Superior temporal gyrus (tissue), 1 donor: ENCODE results near the gene EYS.
"Not testable (repeated sequence)": the region's sequence is repeated elsewhere in the genome, so short reads cannot be mapped to it uniquely, and the experiment has no call there.

ENCODE experiments used
- DNase-seq: peaks from one replicate; pipeline ENCODE4 v3.0.0-alpha.2; 2016; ENCODE audit errors: extremely low spot score

Gene EYS

DNA sequence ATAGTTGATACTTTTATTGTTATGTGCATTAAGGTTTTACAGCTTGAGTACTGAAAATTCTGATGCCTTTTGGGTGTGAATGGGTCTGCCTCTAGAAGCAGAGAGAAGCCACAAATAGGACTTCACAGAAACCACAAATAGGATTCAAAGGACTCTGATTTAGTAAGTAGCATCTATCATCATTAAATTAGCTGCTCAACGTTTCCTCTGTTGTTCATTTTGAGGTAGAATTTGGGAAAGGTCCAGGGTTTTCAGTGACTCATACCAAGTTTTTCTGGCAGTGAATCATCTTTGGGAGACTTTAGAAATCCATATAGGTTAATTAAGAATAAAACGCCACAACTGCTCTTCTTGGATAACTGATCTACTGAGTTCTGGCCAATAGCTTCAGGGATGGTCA lies 1966.3 kb downstream of the EYS start:
- no peak for DNase-seq

DNA sequence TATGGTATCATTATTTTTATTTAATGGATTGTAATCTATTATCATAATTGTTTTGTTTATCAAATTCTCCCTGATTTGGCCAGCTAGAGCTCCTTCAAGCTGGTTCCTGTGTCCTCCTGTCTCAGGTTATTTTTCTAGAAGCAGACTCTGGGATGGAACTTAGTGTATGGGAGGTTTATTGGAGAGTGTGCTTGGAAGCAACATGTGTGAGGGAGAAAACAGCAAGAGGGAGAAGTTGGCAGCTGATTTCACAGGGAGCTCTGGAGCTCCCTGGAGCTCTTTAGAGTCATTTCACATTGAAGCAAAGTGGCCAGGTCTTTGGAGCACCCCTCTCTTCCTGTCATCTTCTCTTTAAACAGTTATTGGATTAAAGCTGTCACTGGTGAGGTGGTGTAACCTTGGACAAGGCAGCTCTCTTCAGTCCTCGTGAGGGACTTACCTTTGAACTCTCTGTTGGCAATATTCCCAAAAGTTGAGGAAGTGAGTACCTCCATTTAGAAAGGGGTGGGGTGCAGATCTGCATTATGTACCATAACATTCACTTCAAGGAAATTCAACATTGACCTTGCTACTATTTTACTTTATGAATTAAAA lies 1967.8 kb downstream of the EYS start:
- DNase-seq = no peak

DNA sequence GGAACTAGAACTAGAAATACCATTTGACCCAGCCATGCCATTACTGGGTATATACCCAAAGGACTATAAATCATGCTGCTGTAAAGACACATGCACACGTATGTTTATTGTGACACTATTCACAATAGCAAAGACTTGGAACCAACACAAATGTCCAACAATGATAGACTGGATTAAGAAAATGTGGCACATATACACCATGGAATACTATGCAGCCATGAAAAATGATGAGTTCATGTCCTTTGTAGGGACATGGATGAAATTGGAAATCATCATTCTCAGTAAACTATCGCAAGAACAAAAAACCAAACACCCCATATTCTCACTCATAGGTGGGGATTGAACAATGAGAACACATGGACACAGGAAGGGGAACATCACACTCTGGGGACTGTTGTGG lies 1968.8 kb downstream of the EYS start:
- DNase-seq = not testable (repeated sequence)

DNA sequence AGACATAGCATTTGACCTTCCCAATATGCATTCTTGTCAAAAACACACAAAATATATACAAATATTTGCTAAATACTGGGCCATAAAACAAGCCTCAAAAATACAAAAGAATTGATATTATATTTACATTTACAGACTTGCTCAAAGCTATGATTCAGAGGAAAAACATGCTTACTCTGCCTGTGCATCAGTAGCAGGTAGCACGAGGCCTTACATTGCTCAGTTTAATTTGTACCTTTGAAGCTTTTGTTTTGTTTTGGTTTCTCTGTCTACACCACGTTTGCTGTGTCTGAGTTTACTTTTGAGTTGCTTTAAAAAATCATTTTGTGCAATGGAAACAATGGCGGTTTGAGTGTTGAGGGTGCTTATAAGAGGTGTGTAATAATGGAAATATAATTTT lies 1972.1 kb downstream of the EYS start:
- DNase-seq = no peak

DNA sequence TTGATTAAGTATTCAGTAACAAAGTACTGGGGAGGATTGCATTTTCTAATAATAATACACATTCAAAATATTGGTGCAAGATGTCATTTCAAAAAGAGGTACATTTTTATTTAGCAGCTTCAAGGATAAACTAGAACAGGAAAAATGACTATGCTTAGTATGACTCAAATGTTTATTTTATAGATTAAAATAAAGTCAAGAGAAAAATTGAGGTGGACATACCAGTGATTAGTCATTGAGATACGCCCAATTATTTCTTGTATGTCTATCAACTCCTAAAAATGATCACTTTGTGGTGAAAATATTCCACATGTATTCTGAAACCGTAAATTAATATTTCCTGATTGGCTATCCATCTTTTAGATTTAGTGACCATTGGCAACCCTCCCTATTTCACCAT lies 1974.7 kb downstream of the EYS start:
- DNase-seq = no peak

DNA sequence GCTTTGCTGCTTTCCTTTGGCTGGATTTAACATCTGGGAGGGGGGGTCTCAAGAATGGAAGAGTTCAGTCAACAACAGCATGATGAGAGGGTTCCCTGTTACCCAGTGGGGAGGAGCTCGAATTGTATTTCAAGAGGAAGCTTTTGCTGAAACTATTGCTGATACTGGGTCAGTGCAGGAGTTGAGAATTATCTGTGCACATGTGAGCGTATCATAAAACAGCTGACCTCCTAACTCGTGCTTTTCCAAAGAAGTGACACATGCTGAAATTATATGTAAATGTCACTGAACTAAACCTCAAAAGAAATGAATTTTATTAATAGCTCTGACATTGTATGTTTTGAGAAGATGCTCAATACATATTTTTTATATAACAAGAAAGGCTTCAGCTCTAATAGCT lies 1975.1 kb downstream of the EYS start:
- no peak for DNase-seq

DNA sequence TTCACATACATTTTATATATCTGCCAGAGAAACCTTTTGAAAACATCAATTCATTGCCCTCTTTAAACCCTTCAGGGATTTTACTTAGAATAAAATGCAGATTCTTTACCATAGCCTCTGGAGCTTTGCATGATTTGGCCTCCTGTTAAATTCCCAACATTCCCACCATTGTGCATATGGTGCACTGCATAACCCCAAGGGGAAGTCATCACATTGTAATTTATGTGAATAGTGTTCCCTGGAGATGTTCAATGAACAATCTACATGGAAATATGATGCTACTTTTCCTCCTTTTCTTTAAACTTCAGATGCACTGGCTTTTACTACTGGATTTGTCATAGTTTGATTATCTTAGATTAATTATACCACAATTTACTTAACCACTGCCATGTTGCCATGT lies 1976.7 kb downstream of the EYS start:
- DNase-seq = no peak

DNA sequence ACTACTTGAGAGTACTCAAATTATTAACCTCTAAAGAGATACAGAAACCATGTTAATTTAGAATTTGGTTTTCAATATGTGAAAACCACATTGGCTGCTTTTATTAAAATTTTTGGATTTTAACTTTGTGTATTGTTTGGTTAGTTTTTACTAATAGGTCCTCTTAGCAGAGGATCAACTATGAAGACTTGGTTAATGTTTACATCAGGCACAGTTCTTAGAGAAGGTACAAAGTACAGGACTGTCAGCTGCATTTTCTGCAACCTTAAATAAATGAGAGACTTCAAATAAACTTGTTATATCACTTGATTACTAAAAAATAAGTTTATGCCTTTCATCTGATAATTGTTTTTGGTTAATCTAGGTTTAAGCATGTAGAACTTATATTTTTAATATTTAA lies 1982.3 kb downstream of the EYS start:
- DNase-seq = no peak

DNA sequence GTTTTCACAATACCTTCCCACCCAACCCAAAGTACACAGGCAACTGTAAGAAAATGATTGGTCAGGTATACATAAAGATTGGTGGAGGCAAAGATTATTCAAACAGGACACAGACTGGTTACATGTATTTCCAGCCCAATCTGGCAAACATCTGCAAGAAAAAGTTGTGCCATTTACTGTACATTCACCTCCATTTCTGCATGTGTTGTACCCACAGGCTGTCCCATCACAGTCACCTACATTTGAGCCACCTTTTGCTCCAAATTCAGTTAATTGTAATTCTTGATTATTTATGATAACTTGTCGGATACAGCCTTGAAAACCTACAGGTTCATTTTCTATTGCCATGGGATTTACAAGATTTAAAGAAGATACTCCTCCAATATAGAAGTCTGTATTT lies 1985.8 kb downstream of the EYS start:
- DNase-seq = no peak

DNA sequence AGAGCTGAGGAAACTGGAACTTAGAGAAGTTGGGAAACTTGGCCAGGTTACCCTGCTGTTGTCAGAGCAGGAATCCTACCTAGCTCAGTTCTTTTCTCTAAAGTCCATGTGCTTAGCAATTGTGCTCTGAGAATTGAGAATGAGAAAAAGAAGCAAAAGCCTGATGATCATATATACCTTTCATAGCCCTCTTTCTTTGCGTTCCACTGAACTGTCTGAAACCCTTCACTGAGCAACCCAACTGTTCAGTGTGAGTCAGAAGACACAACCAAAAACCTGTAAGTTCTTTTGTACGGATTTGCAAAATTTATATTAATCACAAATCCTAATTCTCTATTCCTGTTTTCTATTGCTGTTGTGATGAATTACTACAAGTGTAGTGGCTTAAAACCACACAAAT lies 1990.9 kb downstream of the EYS start:
- DNase-seq = no peak

DNA sequence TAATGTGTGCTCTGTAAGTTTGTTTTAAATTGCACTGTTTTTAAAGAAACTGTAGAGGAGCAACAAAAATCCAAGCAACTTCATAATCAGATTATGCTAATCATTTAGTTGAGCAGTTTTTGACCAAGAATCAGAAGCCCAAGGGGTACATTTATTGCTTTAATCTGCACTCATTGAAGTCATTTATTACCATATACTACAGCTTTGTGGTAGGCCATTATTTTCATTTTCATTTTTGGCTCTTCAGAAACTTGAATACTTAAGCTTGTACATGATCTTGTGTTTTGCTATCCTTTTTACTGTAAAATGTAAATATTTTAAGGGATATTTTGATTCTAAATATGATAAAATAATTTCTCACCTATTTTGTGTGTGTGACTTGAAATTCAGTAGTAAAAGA lies 1992.9 kb downstream of the EYS start:
- no peak for DNase-seq

DNA sequence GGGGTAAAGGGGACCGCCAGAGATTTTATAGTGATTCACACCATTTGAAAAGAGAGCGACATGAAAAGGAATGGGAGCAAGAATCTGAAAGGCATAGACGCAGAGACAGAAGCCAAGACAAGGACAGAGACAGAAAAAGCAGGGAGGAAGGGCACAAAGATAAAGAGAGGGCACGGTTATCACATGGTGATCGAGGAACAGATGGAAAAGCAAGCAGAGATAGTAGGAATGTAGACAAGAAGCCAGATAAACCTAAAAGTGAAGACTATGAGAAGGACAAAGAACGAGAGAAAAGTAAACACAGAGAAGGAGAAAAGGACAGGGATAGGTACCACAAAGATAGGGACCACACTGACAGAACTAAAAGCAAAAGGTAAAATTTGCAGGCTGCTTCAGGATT lies 1993.7 kb downstream of the EYS start:
- DNase-seq = no peak

DNA sequence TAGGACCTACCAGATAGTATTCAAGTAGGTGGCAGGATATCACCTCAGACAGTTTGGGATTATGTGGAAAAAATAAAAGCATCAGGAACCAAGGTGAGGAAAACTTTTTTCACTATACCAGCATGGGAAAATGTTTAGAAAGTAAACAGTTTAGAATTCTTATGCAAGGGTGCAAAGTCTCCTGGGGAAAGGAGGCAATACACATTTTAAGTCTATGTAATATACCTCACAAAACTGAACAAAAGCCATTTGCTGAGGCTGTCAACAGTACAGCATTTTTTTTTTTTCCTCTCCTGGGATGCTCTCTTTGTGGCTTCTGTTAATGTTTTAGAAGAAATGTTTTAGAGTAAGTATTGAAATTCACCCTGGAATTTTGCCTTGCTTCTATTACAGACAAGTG lies 1997.9 kb downstream of the EYS start:
- no peak for DNase-seq

DNA sequence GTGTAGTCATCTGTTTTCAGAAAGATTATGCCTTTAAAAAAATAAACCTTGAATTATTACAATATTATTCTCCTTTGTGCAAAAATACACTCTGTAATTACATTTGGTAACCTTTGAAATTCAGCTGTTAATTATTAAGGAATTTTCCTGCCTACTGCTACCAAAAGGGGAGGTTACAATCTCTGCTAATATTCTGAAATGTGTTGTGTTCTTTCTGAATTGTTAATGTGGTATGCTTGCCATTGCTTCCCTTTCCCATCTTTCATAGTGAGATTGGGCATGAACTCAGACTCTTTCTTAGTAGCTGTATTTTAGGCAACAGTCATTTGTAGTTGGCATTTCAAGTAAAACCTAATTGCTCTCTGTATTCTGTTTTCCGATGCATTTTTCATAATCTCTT lies 1998.4 kb downstream of the EYS start:
- no peak for DNase-seq

DNA sequence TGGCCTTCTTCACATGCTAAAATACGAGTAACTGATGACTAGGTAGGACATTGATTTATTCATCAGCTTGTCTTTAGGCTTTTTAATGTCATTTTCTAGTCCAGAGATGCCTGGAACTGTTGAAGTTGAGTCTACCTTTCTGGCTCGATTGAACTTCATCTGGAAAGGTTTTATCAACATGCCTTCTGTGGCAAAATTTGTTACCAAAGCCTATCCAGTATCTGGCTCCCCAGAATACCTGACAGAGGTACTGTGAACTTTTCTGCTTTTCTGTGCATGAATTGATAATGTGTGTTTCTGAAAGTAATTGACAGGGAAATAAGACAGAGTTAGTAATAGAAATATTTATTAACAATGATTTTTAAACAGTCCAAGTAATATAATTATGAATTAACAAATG lies 2000.4 kb downstream of the EYS start:
- DNase-seq = no peak

DNA sequence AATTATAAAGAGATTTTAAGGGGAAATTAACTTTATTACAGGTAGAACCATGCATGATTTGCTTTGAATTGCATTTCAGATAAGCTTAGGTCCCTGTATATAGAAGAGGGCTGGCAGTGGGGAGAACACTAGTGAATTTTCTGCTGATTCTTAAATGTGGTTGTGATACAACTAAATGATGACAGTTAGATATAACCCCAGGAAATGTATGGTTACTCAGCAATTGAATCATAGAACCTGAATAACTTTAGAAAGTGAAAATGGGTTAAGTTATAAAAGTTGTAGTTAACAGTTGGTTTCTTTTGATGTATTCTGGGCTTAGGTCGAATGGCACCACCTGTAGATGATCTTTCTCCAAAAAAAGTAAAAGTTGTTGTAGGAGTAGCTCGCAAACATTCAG lies 2001.3 kb downstream of the EYS start:
- no peak for DNase-seq

DNA sequence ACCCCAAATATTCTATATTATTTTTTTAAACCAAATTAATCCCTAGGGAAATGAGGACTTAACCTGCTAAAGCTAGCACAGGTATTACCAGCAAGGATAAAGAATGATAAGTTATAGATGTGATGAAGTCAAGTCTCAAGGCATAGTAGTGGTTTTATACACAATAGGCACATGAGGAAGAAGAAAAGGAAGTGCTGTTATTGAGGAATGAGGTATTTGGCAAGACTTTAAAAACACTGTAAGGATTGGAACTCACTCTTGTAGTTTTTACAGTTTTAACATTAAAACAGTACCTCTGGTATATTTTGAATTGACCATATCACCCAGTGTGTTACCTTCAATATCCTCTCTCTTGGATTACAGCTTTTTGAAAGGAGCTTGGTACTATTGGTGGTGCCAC lies 2016.8 kb downstream of the EYS start:
- no peak for DNase-seq

DNA sequence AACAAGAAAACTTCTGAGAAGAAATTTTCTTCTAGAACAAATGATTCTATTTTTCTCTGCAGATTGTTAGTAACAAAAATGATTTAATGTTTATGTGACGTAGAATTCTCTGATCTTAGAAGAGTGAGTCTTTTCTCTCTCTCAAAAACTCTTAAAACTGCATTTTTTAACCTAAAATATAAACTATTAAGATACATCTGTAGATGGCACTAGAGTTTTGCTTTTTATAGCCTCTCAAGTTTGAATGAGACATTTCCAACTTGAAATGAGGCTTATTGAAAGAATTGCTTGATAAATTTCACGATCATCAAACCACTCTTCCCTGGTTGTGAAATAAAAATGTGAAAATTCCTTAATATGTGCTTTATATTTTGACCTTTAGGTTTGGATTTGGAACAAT lies 2017.6 kb downstream of the EYS start:
- DNase-seq = peak; percentile 65

DNA sequence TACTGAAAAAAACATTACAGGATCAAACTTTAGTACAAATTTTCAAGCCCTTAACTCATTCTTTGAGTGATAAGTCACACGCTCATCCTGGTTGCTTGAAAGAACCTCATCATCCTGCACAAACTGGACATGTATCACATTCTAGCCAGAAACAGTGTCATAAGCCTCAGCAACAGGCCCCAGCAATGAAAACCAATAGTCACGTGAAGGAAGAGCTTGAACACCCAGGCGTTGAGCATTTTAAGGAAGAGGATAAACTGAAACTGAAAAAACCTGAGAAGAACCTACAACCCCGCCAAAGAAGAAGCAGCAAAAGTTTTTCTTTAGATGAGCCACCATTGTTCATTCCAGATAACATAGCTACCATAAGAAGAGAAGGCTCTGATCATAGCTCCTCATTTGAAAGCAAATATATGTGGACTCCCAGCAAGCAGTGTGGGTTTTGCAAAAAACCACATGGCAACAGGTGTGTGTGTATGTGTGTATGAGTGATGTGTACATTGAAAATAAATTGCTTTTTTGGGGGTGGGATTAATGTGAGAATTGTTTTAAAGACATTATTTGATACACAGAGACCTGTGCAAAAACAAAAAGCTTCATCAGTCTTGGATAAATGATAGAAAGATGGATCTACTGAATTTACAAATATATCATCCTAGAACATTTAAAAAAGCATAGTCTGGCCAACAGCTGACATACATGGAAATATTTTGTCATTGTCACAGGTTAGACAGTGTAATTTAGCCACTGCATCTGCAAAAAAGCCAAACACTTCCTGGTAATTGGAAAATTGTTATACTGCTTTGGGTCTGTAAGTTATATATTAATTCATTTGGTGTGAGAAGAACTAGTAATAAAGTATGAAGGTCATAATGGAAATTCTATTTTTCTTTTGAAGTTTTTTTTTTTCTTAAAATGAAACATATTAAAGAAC lies 2021.3 kb downstream of the EYS start:
- DNase-seq = no peak

DNA sequence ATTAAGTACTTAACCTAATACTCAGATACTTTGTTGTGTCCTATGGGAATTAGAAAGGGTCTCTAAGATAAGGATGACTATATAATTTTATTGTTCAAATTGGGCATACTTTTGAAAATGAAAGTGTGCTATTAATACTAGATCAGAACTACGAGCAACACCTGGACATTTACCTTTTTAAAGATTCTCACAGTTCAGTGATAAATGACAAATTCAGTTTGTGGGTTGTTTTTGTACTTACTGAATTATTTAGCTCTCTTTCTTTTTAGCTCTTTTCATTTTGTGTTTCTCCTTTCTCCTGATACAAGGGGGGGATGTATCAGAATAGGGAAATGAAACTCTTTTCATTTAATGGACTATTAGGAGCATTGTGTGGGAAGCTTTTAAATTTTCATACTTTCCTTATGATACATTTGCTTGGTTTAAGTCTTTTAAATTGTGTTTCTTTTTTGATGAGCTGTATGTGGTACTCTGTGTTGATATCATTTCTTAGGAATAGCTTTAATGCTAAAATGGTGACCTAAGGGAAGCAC lies 2023.9 kb downstream of the EYS start:
- no peak for DNase-seq

DNA sequence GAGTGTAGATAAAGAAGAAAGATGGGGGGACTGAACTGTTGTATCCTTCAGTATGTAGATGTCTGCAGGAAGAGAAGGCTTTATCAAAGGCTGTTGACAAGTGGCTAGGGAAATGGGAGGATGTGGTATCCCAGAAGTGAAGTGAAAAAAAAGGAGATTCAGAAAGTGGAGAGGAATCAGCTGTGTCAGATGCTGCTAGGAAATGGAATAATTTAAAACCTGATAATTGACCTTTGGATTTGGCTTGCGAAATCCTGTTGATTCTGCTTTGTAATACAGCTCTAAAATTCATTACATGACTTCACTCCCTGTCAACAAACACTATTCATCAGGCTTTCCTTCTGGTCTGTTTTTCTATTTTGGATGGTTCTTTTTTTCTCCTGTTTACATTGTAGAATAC lies 2029.7 kb downstream of the EYS start:
- DNase-seq = no peak

DNA sequence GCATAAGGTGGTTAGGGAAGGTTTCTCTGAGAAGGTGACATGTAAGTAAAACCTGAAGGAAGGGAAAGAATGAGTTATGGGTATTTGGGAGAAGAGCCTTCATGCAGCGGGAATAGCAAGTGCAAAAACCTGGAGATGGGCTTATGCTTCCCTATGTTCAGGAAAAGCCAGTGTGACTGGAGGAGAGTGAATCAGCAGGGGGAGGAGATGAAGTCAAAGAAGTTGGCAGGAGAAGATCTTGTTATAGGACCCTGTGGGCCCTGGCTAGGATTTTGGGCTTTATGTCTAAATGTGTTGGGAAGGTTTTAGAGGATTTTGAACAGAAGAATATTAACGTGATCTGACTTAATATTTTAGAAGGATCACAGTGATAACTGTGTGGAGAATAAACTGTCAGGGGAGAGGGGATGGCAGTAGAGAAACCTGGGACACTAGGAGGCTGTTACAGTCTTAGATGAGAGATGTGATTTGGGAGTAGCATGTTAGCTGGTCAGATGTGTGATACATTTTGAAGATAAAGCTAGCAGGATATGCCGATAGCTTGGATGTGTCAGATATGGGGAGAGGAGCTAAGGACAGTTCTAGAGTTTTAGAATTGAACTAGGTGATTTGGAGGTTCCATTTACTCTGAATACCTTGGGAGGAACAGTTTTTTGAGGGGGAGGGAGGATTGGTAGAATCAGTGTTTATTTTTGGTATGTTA lies 2030.5 kb downstream of the EYS start:
- no peak for DNase-seq

DNA sequence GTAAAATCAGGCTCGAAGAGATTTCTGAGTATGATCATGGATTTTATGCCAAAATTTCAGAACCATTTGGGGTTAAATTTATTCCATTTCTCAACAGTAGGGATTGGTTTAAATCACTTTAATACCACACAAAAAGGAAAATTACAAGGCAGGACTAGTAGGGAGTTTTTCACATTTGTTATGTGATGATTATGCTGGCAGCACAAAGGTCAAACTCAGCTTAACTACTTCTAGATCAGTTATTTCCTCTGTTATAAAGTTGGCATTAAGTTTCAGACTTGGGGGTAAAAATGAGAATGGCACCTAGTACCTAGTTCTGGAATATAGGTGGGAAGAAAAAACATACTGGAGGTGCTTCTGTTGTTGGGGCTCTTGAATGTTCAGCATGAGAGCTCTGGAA lies 2031.9 kb downstream of the EYS start:
- DNase-seq = no peak
